EL (cell line): ENCODE measurements around the gene PMS2.
"Not testable (repeated sequence)": the region's sequence is repeated elsewhere in the genome, so short reads cannot be mapped to it uniquely, and the experiment has no call there.

ENCODE experiments used
- DNase-seq: peaks from one replicate; pipeline ENCODE4 v3.0.0-alpha.2; 2016

PMS2 gene, protein sequence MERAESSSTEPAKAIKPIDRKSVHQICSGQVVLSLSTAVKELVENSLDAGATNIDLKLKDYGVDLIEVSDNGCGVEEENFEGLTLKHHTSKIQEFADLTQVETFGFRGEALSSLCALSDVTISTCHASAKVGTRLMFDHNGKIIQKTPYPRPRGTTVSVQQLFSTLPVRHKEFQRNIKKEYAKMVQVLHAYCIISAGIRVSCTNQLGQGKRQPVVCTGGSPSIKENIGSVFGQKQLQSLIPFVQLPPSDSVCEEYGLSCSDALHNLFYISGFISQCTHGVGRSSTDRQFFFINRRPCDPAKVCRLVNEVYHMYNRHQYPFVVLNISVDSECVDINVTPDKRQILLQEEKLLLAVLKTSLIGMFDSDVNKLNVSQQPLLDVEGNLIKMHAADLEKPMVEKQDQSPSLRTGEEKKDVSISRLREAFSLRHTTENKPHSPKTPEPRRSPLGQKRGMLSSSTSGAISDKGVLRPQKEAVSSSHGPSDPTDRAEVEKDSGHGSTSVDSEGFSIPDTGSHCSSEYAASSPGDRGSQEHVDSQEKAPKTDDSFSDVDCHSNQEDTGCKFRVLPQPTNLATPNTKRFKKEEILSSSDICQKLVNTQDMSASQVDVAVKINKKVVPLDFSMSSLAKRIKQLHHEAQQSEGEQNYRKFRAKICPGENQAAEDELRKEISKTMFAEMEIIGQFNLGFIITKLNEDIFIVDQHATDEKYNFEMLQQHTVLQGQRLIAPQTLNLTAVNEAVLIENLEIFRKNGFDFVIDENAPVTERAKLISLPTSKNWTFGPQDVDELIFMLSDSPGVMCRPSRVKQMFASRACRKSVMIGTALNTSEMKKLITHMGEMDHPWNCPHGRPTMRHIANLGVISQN

GRCh38 chr7:6008668-6009611, at the start of gene PMS2, which contains the start of gene AIMP2:
TSS of gene PMS2 (minus strand) at chr7:6009049. CDS start at chr7:6009019, 30 bp downstream.
TSS of gene AIMP2 (plus strand) at chr7:6009272. CDS start at chr7:6009364, 92 bp downstream.
- DNase-seq: peak; percentile 100

DNA sequence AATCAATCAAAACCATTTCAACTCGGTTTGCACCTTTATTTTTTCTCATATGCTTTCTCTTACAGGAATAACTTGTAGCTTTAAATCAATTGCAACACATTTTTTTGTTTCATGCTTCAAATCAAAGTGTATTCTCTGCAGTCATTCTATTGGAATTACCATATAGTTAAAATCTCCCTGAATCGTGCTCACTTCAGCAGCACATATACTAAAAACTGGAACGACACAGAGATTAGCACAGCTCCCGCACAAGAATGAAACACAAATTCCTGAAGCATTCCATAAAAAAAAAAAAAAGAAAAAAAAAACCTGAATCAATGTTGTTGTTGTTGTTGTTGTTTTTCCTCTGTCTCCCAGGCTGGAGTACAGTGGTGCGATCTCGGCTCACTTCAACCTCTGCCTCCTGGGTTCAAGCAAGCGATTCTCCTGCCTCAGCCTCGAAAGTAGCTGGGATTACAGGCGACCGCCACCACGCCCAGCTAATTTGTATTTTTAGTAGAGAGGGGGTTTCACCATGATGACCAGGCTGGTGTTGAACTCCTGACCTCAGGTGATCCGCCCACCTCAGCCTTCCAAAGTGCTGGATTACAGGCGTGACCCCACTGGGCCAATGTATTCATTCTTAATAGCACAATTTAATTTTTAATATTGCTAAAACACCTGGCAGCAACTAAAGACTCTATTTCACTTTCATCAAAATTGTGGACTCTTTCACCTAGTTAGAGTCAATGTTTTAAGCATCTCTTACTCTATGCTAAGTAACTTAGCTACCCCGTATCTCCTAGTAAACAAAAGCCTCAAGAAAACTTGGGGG, 48.7 kb upstream of the PMS2 start:
- DNase-seq: no peak

DNA sequence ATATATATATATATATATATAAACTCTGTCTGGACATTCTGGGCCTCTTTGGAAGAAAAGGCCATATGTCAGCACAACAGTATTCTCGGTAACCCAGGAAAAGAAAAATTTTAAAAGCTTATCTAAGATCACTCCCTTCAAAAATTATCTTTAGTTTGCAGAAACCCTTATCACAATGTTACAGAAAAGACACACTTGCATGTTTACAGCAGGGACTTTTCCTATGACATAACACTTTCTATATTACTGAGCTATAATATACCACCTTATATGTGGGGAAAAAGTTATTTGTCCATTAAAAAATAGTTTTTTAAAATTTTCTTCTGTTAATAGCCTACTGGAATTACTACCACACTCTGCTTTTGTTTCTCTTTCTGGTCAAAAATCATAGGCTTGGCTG, 47.8 kb upstream of the PMS2 start:
- no peak for DNase-seq

GRCh38 chr7:6051185-6051584, 42.3 kb upstream of the PMS2 start:
- DNase-seq: not testable (repeated sequence)

DNA sequence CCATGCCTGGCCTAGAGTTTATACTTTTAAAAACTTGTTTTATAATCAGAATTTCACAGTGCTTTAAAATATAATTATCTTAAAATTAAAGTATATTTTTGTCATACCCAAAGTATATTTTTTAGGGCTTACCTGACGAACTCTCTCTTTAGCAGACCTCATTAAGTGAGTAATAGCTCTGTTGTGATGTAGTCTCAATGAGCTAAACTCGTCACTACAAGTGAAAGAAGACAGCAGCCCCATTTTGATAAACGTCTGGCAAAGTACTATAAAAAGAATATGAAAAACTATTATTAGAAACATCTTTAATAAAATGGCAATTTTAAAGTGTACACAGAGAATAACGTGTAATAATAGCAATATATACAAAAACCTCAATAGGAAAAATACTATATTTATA, 40.9 kb upstream of the PMS2 start:
- DNase-seq: no peak

DNA sequence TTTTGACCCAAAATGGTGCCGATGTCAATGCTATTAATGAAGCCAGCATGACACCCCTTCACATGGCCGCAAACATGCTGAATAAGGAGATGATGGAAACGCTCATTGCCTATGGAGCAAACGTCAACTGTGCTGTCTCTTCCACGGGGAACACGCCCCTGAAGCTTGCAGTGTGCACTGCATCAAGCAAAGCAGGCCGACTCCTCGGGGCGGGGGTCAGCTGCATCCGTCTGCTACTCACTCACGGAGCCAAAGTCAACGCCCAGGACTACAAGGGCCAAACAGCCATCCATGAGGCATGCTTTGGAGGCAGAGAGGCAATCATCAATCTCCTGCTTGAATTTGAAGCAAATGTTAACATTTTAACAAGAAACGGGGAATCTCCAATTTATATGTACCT, 26.8 kb upstream of the PMS2 start:
- no peak for DNase-seq

DNA sequence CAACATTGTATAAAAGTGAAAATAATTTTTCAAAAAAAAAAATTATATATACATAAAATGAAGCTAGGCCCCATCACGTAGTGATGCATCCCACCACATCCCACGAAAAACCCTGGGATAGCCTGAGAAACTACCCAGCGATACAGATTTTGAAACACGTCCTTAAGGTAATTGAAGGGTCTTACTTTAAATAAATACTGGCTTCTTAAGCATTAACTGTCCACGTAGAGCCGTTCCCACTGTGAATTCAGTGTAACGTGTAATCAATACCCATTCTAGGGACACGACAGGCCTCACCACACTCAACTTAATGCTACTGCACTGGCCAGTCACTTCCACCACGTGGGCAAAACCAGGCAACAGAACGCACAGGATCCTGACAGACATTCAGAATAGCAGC, 26.3 kb upstream of the PMS2 start:
- no peak for DNase-seq

GRCh38 chr7:6032641-6033040, 23.8 kb upstream of the PMS2 start:
- DNase-seq: no peak

DNA sequence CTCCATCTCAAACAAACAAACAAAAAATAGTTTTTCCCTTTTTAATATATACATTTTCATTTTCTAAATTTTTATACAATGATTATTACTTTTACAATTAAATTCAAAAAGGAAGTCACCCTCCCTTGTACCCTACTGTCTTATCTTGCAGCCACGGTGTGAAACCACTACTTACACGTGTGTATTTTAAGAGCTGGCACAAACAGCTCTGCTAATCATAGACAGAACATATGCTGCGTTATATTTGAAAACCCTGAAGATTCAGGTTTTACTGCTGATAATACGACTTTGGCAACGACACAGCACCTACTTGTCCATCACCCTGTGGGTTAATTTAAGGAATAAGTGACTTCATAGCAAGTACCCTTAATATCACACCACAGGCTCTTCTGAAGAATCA, 23.3 kb upstream of the PMS2 start:
- no peak for DNase-seq

DNA sequence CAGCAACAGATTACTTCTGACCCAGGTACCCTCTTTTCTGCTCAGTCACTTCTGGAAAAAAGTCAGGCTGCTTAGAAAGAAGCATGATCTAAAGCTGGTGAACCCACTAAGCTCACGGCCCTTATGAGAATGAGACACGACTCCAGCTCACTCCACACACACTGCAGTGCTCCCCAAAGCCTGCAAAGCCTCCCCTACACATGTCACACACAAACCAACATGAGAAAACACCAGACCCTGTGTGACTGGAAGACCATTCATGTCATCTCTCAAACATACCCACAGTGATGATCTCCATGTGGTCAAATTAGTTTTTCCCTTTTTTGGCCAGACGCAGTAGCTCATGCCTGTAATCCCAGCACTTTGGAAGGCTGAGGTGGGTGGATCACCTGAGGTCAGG, 22.7 kb upstream of the PMS2 start:
- no peak for DNase-seq

GRCh38 chr7:6030988-6031387, 22.1 kb upstream of the PMS2 start, which contains the start of gene ANKRD61:
TSS of gene ANKRD61 (plus strand) at chr7:6031376. CDS start at chr7:6031376, 0 bp downstream.
- DNase-seq: no peak

GRCh38 chr7:6028563-6028962, 19.7 kb upstream of the PMS2 start:
- no peak for DNase-seq

DNA sequence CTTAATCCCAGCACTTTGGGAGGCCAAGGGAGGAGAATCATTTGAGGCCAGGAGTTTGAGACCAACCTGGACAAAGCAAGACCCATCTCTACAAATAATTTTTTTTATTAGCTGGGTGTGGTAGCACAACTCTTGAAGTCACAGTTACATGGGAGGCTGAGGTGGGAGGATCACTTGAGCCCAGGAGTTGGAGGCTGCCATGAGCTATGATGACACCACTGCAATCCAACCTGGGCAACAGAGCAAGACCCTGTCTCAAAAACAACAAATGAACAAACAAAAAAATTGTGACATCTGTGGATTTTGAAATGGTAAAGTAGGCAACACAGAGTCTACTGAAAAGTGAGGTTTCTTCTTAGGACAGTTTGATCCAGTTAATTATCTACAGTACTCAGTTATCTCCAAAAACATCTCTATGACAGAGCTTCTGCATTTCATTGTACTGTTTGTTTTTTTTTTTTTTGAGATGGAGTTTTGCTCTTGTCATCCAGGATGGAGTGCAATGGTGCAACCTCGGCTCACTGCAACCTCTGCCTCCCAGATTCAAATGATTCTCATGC, 19.0 kb upstream of the PMS2 start:
- no peak for DNase-seq

- DNase-seq: no peak
Measured at GRCh38 chr7:6026820-6027311, 18.0 kb upstream of the PMS2 start.

DNA sequence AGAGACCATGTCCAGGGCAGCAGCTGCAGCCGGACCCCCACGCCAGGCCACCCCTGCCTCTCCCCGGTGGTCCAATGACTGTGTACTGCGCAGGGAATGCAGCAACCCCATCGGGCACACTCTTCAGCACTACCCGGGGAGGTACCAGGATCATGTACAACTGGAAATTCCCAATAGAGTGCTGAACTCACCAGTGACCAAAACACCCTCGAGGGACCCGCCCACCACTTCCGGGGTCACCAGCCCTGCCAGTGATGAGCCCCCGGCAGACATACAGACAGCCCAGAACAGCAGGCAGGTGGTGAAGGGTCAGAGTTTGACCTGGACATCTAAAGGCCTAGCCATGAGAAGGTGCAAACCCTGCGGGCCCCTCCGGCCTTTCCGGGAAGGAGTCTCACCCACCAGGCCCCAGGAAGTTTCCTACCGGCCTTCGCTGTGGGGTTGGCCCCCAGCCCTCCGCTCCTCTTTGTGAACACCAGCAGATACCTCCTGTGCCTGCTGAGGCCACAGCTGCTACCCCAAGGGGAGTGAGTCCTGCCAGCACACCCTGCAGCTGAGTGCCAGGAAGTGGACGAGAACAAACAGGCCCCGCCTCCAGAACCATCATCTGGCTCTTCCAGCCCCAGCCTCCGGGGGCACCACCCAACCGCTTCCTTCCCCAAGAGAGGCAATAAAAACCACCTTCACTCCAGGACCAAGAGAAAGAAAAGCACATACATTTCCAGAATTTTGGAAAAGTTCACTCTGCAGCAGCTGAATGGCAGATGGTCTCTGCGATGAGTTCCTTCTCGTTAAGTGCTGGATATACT, 17.4 kb upstream of the PMS2 start:
- DNase-seq: peak; percentile 54

DNA sequence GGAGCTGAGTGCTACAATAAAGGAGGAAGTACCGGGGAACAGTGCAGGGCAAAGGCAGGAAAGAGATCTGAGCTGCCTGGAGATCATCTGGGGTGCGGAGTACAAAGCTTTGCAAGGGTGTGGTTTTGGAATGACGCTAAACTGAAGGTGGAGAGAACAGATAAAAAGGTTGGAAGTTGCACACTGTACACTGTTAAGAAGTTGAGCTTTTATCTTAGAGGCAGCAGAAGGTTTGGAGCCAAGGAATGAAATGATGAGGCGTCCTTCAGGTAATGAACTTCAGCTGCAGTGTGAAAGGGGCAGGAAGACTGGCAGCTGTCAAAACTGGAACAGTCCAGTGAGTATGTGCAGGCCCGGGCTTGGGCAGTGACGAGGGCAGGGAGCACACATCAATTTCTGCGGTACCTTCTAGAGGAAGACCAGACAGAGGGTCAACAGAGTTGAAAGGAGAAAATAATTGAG, 15.2 kb upstream of the PMS2 start:
- no peak for DNase-seq

- no peak for DNase-seq
Measured at GRCh38 chr7:6022707-6023106, 13.9 kb upstream of the PMS2 start.

DNA sequence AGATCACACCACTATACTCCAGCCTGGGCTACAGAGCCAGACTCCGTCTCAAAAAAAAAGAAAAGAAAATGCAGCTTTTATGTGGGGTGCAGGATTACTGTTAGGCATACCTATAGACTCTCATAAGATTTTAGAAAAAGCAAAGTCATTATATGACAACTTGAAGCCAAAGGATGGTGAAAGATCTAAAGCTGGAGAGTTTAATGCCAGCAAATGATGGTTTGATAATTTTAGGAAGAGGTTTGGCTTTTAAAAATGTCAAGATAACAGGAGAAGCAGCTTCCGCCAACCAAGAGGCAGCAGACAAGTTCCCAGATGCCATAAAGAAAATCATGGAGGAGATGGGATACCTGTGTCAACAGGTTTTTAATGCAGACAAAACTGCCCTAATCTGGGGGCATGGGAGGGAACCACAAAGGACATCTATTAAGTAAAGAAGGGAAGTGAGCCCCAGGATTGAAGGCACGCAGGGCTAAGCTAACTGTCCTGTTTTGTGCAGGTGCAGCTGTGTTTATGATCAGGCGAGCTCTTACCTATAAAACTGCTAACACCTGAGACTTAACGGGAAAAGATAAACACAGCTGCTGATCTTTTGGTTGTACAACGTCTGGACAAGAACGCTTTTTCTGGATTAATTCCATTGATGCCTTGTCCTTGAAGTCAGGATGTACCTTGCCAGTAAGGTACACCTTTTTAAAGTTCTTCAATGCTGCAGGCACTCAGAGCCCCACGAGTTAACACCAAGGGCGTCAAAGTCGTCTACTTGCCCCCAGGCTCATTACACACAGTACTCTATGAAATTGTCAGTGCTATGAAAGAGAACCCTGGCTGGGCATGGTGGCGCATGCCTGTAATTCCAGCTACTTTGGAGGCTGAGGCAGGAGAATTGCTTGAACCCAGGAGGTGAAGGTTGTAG, 11.8 kb upstream of the PMS2 start:
- DNase-seq: no peak

GRCh38 chr7:6016653-6016966, 7.8 kb upstream of the PMS2 start:
- no peak for DNase-seq
